IMR-90 (cell line): Measurements from ENCODE around the gene ITGA5. TPM values are rescaled to one million over a fixed set of nuclear protein-coding genes. Genes with fewer than 3 reads are reported as not detected.

Experiments
- ATAC-seq: fragments of 200-7000 bp; cut with Tn5 transposase; 2 replicates; pipeline ENCODE4 v1.9.1; 2020; ENCODE audit warnings: low read depth, mild to moderate bottlenecking, moderate library complexity
- BruUV-seq: library from RNA; stranded (reverse); fragments of 400-500 nt; replicated peaks from 2 replicates; lab custom pipeline; 2021; lab: Mats Ljungman, UMichigan
- CTCF ChIA-PET: fragments of 300-600 bp; formaldehyde crosslinking; extraction: SDS; loops from one replicate; lab custom pipeline; 2021; ENCODE audit warnings: antibody characterized with exemption; lab: Yijun Ruan, JAX
- POLR2A ChIA-PET: fragments of 300-600 bp; sonication (Branson Sonifier 250); formaldehyde crosslinking; loops from one replicate; lab custom pipeline; 2022; ENCODE audit warnings: antibody characterized with exemption; ENCODE audit not compliant: unreplicated experiment; lab: Charles Lee
- DNase-seq: peaks from one replicate; pipeline ENCODE4 v3.0.0; 2013
- H2AFZ ChIP-seq: replicated peaks from 2 replicates; pipeline ENCODE3; 2013; ENCODE audit warnings: low read length, mild to moderate bottlenecking; ENCODE audit not compliant: poor library complexity
- H2AK5ac ChIP-seq: 2 replicates; pipeline ENCODE4 v1.6.1; 2013; ENCODE audit warnings: low read depth, low read length, inconsistent platforms
- H2AK9ac ChIP-seq: replicated peaks from 2 replicates; pipeline ENCODE3; 2013; ENCODE audit warnings: mild to moderate bottlenecking, low read depth, low read length, moderate library complexity; ENCODE audit not compliant: poor library complexity
- H2BK120ac ChIP-seq: 2 replicates; pipeline ENCODE4 v1.6.1; 2013; ENCODE audit warnings: low read depth, low read length, inconsistent platforms
- H2BK15ac ChIP-seq: 3 replicates; pipeline ENCODE4 v1.6.1; 2013; ENCODE audit warnings: low read depth, low read length, inconsistent platforms
- H2BK20ac ChIP-seq: 2 replicates; pipeline ENCODE4 v1.6.1; 2013; ENCODE audit warnings: low read depth, mild to moderate bottlenecking, inconsistent platforms, low read length, moderate library complexity
- H2BK5ac ChIP-seq: 2 replicates; pipeline ENCODE4 v1.6.1; 2013; ENCODE audit warnings: mild to moderate bottlenecking, low read depth, low read length, inconsistent platforms; ENCODE audit not compliant: poor library complexity, severe bottlenecking
- H3K14ac ChIP-seq: replicated peaks from 2 replicates; pipeline ENCODE4 v1.6.1; 2013; ENCODE audit warnings: low read depth, low read length, inconsistent platforms
- H3K18ac ChIP-seq: 2 replicates; pipeline ENCODE4 v1.6.1; 2013; ENCODE audit warnings: low read depth, low read length, control low read depth
- H3K23ac ChIP-seq: 2 replicates; pipeline ENCODE4 v1.6.1; 2013; ENCODE audit warnings: low read depth, low read length, inconsistent platforms
- H3K27ac ChIP-seq: 2 replicates; pipeline ENCODE4 v1.5.1; 2013; ENCODE audit warnings: mild to moderate bottlenecking, control low read depth, low read length; ENCODE audit not compliant: insufficient read depth
- H3K27me3 ChIP-seq: 2 replicates; pipeline ENCODE4 v1.6.1; 2013; ENCODE audit warnings: low read length; ENCODE audit not compliant: control insufficient read depth, insufficient read depth
- H3K36me3 ChIP-seq: 2 replicates; pipeline ENCODE4 v1.6.1; 2013; ENCODE audit warnings: low read length, mixed read lengths; ENCODE audit not compliant: control insufficient read depth, insufficient read depth
- H3K4ac ChIP-seq: 2 replicates; pipeline ENCODE4 v1.6.1; 2013; ENCODE audit warnings: low read depth, low read length, inconsistent platforms
- H3K4me1 ChIP-seq: 2 replicates; pipeline ENCODE4 v1.6.1; 2013; ENCODE audit warnings: low read length, mixed read lengths; ENCODE audit not compliant: control insufficient read depth, insufficient read depth
- H3K4me2 ChIP-seq: 2 replicates; pipeline ENCODE4 v1.6.1; 2013; ENCODE audit warnings: low read depth, mild to moderate bottlenecking, control low read depth, low read length, moderate library complexity
- H3K4me3 ChIP-seq: 2 replicates; pipeline ENCODE4 v1.5.1; 2013; ENCODE audit warnings: low read depth, mild to moderate bottlenecking, control low read depth, low read length, moderate library complexity; ENCODE audit not compliant: insufficient read depth
- H3K56ac ChIP-seq: 2 replicates; pipeline ENCODE4 v1.6.1; 2013; ENCODE audit warnings: low read length, inconsistent platforms; ENCODE audit not compliant: insufficient read depth; ENCODE audit errors: extremely low read depth
- H3K79me1 ChIP-seq, 2 experiments: 2 replicates each; pipeline ENCODE4 v1.6.1; 2013; ENCODE audit warnings: low read length in 2 of 2, inconsistent platforms in 1 of 2, low read depth in 1 of 2
- H3K9ac ChIP-seq: 2 replicates; pipeline ENCODE4 v1.6.1; 2013; ENCODE audit warnings: low read depth, low read length, control low read depth
- H3K9me1 ChIP-seq: 2 replicates; pipeline ENCODE4 v1.6.1; 2013; ENCODE audit warnings: low read length, inconsistent platforms; ENCODE audit not compliant: insufficient read depth
- H3K9me3 ChIP-seq: 2 replicates; pipeline ENCODE4 v1.6.1; 2013; ENCODE audit warnings: low read length; ENCODE audit not compliant: control insufficient read depth, insufficient read depth
- H4K20me1 ChIP-seq: 2 replicates; pipeline ENCODE4 v1.6.1; 2013; ENCODE audit warnings: low read length, inconsistent platforms; ENCODE audit not compliant: insufficient read depth
- H4K5ac ChIP-seq: 2 replicates; pipeline ENCODE4 v1.6.1; 2013; ENCODE audit warnings: mild to moderate bottlenecking, low read depth, low read length, control low read depth
- H4K8ac ChIP-seq, 2 experiments: 2 replicates each; pipeline ENCODE4 v1.6.1; 2013; ENCODE audit warnings: low read depth in 2 of 2, low read length in 2 of 2, control low read depth in 1 of 2, inconsistent platforms in 1 of 2
- H4K91ac ChIP-seq: 2 replicates; pipeline ENCODE4 v1.6.1; 2013; ENCODE audit warnings: low read depth, low read length, inconsistent platforms; ENCODE audit not compliant: insufficient read depth
- BHLHE40 ChIP-seq: fragments of 150-350 bp; IDR thresholded peaks from 2 replicates; pipeline ENCODE4 v1.6.1; 2016; ENCODE audit warnings: mild to moderate bottlenecking, low read depth, low read length
- NFE2L2 ChIP-seq: fragments of 150-350 bp; IDR thresholded peaks from 2 replicates; pipeline ENCODE4 v1.6.1; 2016; ENCODE audit warnings: low read depth, mild to moderate bottlenecking, low read length
- RCOR1 ChIP-seq: IDR thresholded peaks from 2 replicates; pipeline ENCODE4 v1.6.1; 2012; ENCODE audit warnings: mild to moderate bottlenecking, low read length, improper control_type of control experiment; ENCODE audit not compliant: insufficient replicate concordance
- WGBS, 2 experiments: methylation state at CpG; one replicate each; pipeline versions ENCODE4 v1.1.5 to v1.1.7; 2013; ENCODE audit warnings: missing lambda C conversion rate in 2 of 2; ENCODE audit not compliant: insufficient read length in 1 of 2; ENCODE audit errors: extremely low coverage in 2 of 2; 5-methylcytosine and 5-hydroxymethylcytosine counted together
- dilution Hi-C: fragments of 300-500 bp; cut with HindIII; formaldehyde crosslinking; loops from one replicate; pipeline ENCODE4 v1.14.3; 2018; ENCODE audit warnings: low sequenced_read_pairs; ENCODE audit not compliant: unreplicated experiment
- in situ Hi-C: fragments of 300-500 bp; cut with MboI; formaldehyde crosslinking; loops from 3 replicates; pipeline ENCODE4 v1.14.3; 2019; ENCODE audit warnings: low sequenced_read_pairs, inconsistent platforms, mixed read lengths
- intact Hi-C: fragments of 100-400 bp; cut with micrococcal nuclease; formaldehyde crosslinking; loops from 2 replicates; pipeline ENCODE4 v1.10.0; 2022
- polyA plus RNA-seq, 3 experiments: library from polyadenylated mRNA; depleted of rRNA; stranded (reverse); fragments of >200 nt; gene quantifications; 2 replicates each; pipeline ENCODE4 v1.2.3, GENCODE V29; 2012; ENCODE audit warnings: low replicate concordance in 1 of 3
- total RNA-seq: library from RNA; depleted of rRNA; stranded (reverse); fragments of >200 nt; gene quantifications from 2 replicates; pipeline ENCODE4 v1.2.3, GENCODE V29; 2012

The ITGA5 gene
- total and polyA plus RNA-seq, 2 of the 4 experiments (the other 2 are of a cell fraction), result 159 to 259 TPM

DNA sequence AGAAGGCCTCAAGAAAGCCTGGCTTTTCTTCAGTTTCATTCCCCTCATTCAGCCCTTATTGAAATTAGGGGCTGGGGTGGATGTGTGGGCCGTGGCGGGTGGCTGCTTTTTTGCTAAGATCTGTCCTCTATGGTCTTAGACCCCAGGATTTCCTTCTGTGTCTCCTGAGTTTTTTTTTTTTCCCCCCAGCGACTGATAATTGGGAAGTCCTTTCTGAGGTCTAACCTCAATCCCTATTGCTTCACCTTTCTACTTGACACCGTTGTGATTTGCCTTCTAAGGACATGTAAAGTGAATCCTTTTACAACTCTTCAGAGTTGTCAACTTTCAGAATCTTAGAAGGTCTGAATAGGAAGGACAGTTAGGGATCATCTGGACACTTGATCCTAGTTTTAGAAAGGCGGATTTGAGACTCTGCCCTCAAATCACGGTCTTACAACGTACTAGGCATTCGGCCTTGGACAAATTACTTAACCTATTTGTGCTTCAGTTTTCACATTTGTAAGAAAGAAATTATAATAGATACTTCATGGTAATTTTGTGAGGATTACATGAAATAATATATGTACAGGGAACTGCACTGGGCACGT is 59.2 kb downstream of the ITGA5 start:
- Histone ChIP-seq H3K27me3 (no peaks in the 10 kb centered on the region), H3K4ac (peak overlapping the region; percentile 75), H3K4me3 (peak overlapping the region; percentile 47), H3K56ac (peak overlapping the region; percentile 90), H2AFZ (peak overlapping the region; percentile 88), H3K27ac (peak overlapping the region; percentile 76), H4K8ac (peak overlapping the region; percentile 23 to 85), H4K5ac (peak overlapping the region; percentile 42), H3K36me3 (no peaks in the 10 kb centered on the region), H2AK9ac (peak overlapping the region; percentile 89), H2BK5ac (peak overlapping the region; percentile 78), H3K14ac (peak overlapping the region; percentile 78), H4K20me1 (no peaks in the 10 kb centered on the region), H3K9ac (peak overlapping the region; percentile 67), H3K9me3 (no peaks in the 10 kb centered on the region), H4K91ac (peak overlapping the region; percentile 83), H2BK15ac (peak overlapping the region; percentile 90; the same call in 2 of the 3 replicates), H3K79me1 (peaks cover 0 to 24% of the 10 kb centered on the region in 2 experiments; a peak in 2 of 4 replicates), H3K18ac (peak overlapping the region; percentile 56), H3K4me1 (peaks cover 16% of the 10 kb centered on the region), H2BK120ac (peak overlapping the region; percentile 89), H3K23ac (peak overlapping the region; percentile 71), H2BK20ac (peak overlapping the region; percentile 85), H3K4me2 (peak overlapping the region; percentile 73), H2AK5ac (peak overlapping the region; percentile 80), H3K9me1 (0 out of 2 replicates have a peak, but pooled peaks cover 15% of the 10 kb centered on the region)
- ATAC-seq, result no peak
- dilution Hi-C loops (no loop called here), intact Hi-C loops (loop anchor here (1.0 to 2.0 kb wide), 6 partner anchors 21 to 354 kb away; partner anchors contain the start of genes CBX5 and HNRNPA1), in situ Hi-C loops (loop anchor here (5.0 kb wide), 2 partner anchors 68 to 138 kb away; no protein-coding TSS in a partner anchor)
- no TSS peak for BruUV-seq
- no peak for DNase-seq
- POLR2A ChIA-PET, result interaction anchor here (1.2 kb wide), 1 partner anchor 73 kb away, joined by 4 read pairs; no protein-coding TSS in a partner anchor
- CTCF ChIA-PET, result interaction anchor here (0.9 to 2.2 kb wide), 7 partner anchors 9 to 143 kb away, joined by 3 to 5 read pairs (median 4); partner anchors contain the start of gene COPZ1
- WGBS, 2 experiments, result no CpG with 5 or more reads among the region's 9 CpGs
- TF ChIP-seq NFE2L2, result no peak
- TF ChIP-seq RCOR1, result peak; percentile 73
- TF ChIP-seq BHLHE40, result no peak
